Sciatic nerve (tissue), 2 donors: ENCODE measurements around the gene LMO2. TPM values are rescaled to one million over a fixed set of nuclear protein-coding genes. Genes with fewer than 3 reads are reported as not detected.

Experiments
- ATAC-seq: fragments of 200-7000 bp; cut with Tn5 transposase; one replicate; pipeline ENCODE4 v1.9.1; 2020; ENCODE audit warnings: mild to moderate bottlenecking, moderate library complexity
- DNase-seq: peaks from one replicate; pipeline ENCODE4 v3.0.0-alpha.2; 2020; ENCODE audit warnings: low spot score
- intact Hi-C: fragments of 100-400 bp; cut with DNase I; formaldehyde crosslinking; loops from one replicate; pipeline ENCODE4 v1.14.2; 2022
- total RNA-seq: library from RNA; stranded (reverse); fragmentation: NEBNext Ultra II Directional; extraction: Animal tissue kit (Norgen Biotek cat#: 25700); gene quantifications from one replicate; pipeline ENCODE4 v1.2.1, GENCODE V29; 2021
- donor health status: DM: no; HTN: no; CAD: no.
- donor health status: DM: no; HTN: no; CAD: no.

Gene LMO2
- total RNA-seq, 1 donor from 2014 or later, result 28.3 TPM

- ATAC-seq (no peak), DNase-seq (no peak)
- intact Hi-C loops, result no loop called here
Measured at GRCh38 chr11:33894398-33894746, 2.5 kb upstream of the LMO2 start.

- ATAC-seq (peak; percentile 58), DNase-seq (no peak)
- intact Hi-C loops, result no loop called here
Measured at GRCh38 chr11:33893711-33894397, 2.0 kb upstream of the LMO2 start.

GRCh38 chr11:33892906-33893594, 1.2 kb upstream of the LMO2 start:
- DNase-seq (no peak), ATAC-seq (no peak)

GRCh38 chr11:33889821-33890378, 2.0 kb downstream of the LMO2 start:
- intact Hi-C loops, result no loop called here
- no peak for ATAC-seq
- no peak for DNase-seq

More at GRCh38 chr11:33892906-33893594, 1.2 kb upstream of the LMO2 start:
- intact Hi-C loops, result no loop called here

- DNase-seq (no peak), ATAC-seq (no peak)
- intact Hi-C loops, result no loop called here
Measured at GRCh38 chr11:33889296-33889695, 2.6 kb downstream of the LMO2 start.

- ATAC-seq, result no peak
- intact Hi-C loops, result no loop called here
- DNase-seq, result no peak
Measured at GRCh38 chr11:33887886-33888285, 4.0 kb downstream of the LMO2 start.

- intact Hi-C loops, result no loop called here
- DNase-seq (no peak), ATAC-seq (no peak)
Measured at GRCh38 chr11:33885338-33886005, 6.4 kb downstream of the LMO2 start.

GRCh38 chr11:33884601-33885000, 7.3 kb downstream of the LMO2 start:
- DNase-seq (no peak), ATAC-seq (no peak)
- intact Hi-C loops, result no loop called here

- intact Hi-C loops, result no loop called here
- DNase-seq (no peak), ATAC-seq (no peak)
Measured at GRCh38 chr11:33884035-33884434, 7.8 kb downstream of the LMO2 start.

- intact Hi-C loops, result no loop called here
- DNase-seq (no peak), ATAC-seq (no peak)
Measured at GRCh38 chr11:33881651-33882503, 10.0 kb downstream of the LMO2 start.

- intact Hi-C loops, result no loop called here
- no peak for DNase-seq
- ATAC-seq, result no peak
Measured at GRCh38 chr11:33880979-33881378, 10.9 kb downstream of the LMO2 start.

- ATAC-seq (no peak), DNase-seq (no peak)
- intact Hi-C loops, result no loop called here
Measured at GRCh38 chr11:33879375-33879774, 12.5 kb downstream of the LMO2 start.

- DNase-seq, result no peak
- intact Hi-C loops, result no loop called here
- ATAC-seq, result no peak
Measured at GRCh38 chr11:33877038-33877437, 14.8 kb downstream of the LMO2 start.

- intact Hi-C loops, result no loop called here
- DNase-seq, result no peak
- no peak for ATAC-seq
Measured at GRCh38 chr11:33875621-33876294, 16.1 kb downstream of the LMO2 start.

GRCh38 chr11:33874910-33875490, 16.9 kb downstream of the LMO2 start:
- DNase-seq, result no peak
- ATAC-seq, result no peak
- intact Hi-C loops, result no loop called here

GRCh38 chr11:33874433-33874832, 17.4 kb downstream of the LMO2 start:
- DNase-seq (no peak), ATAC-seq (no peak)
- intact Hi-C loops, result no loop called here

- DNase-seq (peak; percentile 64), ATAC-seq (peak; percentile 73)
- intact Hi-C loops, result no loop called here
Measured at GRCh38 chr11:33869481-33870422, 22.1 kb downstream of the LMO2 start.
